Right renal pelvis (tissue), 4 donors: ENCODE measurements around the gene TPH2. TPM values are rescaled to one million over a fixed set of nuclear protein-coding genes. Genes with fewer than 3 reads are reported as not detected.

Source experiments
- DNase-seq, 4 donors: peaks; one replicate each; pipeline ENCODE4 v3.0.0-alpha.2; 2013; ENCODE audit warnings: low read depth in 4 of 4, low spot score in 3 of 4, missing footprints in 1 of 4
- polyA plus RNA-seq, 4 donors: library from polyadenylated mRNA; unstranded; fragments of 120-200 nt; gene quantifications; one replicate each; pipeline ENCODE4 v1.2.1, GENCODE V29; 2013; ENCODE audit not compliant: insufficient read length in 4 of 4

Gene TPH2
- polyA plus RNA-seq = under 1 TPM in 2 of 4 donors, not detected in 2; 0.10 to 0.23 TPM

GRCh38 chr12:71938728-71939385 is at the start of gene TPH2:
Gene TPH2 (plus strand): TSS chr12:71938845. CDS start chr12:71938987, 142 bp downstream.
- DNase-seq = peak; percentile 55 to 65 (median 60)

- DNase-seq = no peak
Measured at GRCh38 chr12:71890475-71890874, 48.2 kb upstream of the TPH2 start.

- DNase-seq = no peak
Measured at GRCh38 chr12:71892059-71892458, 46.6 kb upstream of the TPH2 start.

- no peak for DNase-seq
Measured at GRCh38 chr12:71896205-71896882, 42.3 kb upstream of the TPH2 start.

- DNase-seq = no peak
Measured at GRCh38 chr12:71900091-71900490, 38.6 kb upstream of the TPH2 start.

- DNase-seq = no peak
Measured at GRCh38 chr12:71904629-71905028, 34.0 kb upstream of the TPH2 start.

- no peak for DNase-seq
Measured at GRCh38 chr12:71935594-71935993, 3.1 kb upstream of the TPH2 start.

- no peak for DNase-seq
Measured at GRCh38 chr12:71940068-71940467, 1.4 kb downstream of the TPH2 start.

GRCh38 chr12:71941174-71941573 is 2.5 kb downstream of the TPH2 start:
- DNase-seq = no peak

- no peak for DNase-seq
Measured at GRCh38 chr12:71942259-71942658, 3.6 kb downstream of the TPH2 start.

GRCh38 chr12:71942703-71943102 is 4.1 kb downstream of the TPH2 start:
- DNase-seq = no peak

- DNase-seq = no peak
Measured at GRCh38 chr12:71945121-71945520, 6.5 kb downstream of the TPH2 start.

- DNase-seq = no peak
Measured at GRCh38 chr12:71945883-71946282, 7.2 kb downstream of the TPH2 start.

- no peak for DNase-seq
Measured at GRCh38 chr12:71947645-71948105, 9.0 kb downstream of the TPH2 start.

GRCh38 chr12:71948390-71948789 is 9.7 kb downstream of the TPH2 start:
- DNase-seq = no peak

- DNase-seq = no peak
Measured at GRCh38 chr12:71949646-71950045, 11.0 kb downstream of the TPH2 start.

GRCh38 chr12:71950404-71950803 is 11.8 kb downstream of the TPH2 start:
- DNase-seq = no peak

- no peak for DNase-seq
Measured at GRCh38 chr12:71950819-71951218, 12.2 kb downstream of the TPH2 start.

GRCh38 chr12:71954083-71954778 is 15.6 kb downstream of the TPH2 start:
- no peak for DNase-seq

GRCh38 chr12:71954861-71955260 is 16.2 kb downstream of the TPH2 start:
- no peak for DNase-seq

- DNase-seq = no peak
Measured at GRCh38 chr12:71955970-71956369, 17.3 kb downstream of the TPH2 start.

GRCh38 chr12:71958056-71958455 is 19.4 kb downstream of the TPH2 start:
- no peak for DNase-seq
